KOPT-K1 (cell line): ENCODE results near the gene ANKMY1.

Source experiments
- H3K27ac ChIP-seq: fragments of 200-600 bp; sonication (generic); 2 replicates; pipeline ENCODE4 v1.5.1; 2016; ENCODE audit warnings: antibody characterized with exemption, mild to moderate bottlenecking, low read depth, low read length; ENCODE audit not compliant: poor library complexity, severe bottlenecking
- H3K36me3 ChIP-seq: fragments of 200-600 bp; sonication (generic); 2 replicates; pipeline ENCODE4 v1.5.1; 2017; ENCODE audit warnings: antibody characterized with exemption, mild to moderate bottlenecking, low read length, moderate library complexity; ENCODE audit not compliant: insufficient read depth
- H3K9me3 ChIP-seq: fragments of 200-600 bp; sonication (generic); 2 replicates; pipeline ENCODE4 v1.5.1; 2017; ENCODE audit warnings: antibody characterized with exemption, low read length, mild to moderate bottlenecking; ENCODE audit not compliant: insufficient read depth, poor library complexity, severe bottlenecking

The ANKMY1 gene

DNA sequence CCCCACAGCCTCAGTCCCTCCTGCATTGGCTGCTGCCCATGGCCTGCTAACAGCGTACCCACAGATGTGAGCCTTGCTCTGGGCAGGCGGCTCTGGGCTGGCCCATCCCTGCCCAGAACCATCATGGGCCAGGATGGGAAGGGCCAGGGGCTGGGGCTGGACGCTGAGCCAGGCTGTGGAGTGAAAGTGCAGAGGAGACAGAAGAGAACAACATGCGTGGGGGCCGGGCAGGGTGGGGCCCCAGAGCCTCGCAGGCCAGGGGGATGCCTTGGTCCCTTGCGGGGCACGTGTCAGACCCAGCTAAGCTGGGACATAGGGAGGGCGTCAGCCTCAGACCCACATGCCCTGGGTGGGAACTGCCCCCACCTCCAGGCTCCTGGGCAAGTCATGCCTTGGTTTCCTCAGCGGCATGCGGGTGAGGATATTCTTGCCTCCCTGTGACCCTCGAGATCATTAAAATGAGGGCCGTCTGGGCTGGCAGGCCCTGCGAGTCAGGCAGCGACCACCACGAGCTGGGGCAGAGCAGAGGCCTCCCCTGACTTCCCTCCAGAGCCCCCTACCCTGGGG lies 95.0 kb downstream of the ANKMY1 start:
- H3K27ac ChIP-seq, result no peak overlapping the region
- H3K36me3 ChIP-seq, result no peaks in the 10 kb centered on the region
- H3K9me3 ChIP-seq, result no peaks in the 10 kb centered on the region

DNA sequence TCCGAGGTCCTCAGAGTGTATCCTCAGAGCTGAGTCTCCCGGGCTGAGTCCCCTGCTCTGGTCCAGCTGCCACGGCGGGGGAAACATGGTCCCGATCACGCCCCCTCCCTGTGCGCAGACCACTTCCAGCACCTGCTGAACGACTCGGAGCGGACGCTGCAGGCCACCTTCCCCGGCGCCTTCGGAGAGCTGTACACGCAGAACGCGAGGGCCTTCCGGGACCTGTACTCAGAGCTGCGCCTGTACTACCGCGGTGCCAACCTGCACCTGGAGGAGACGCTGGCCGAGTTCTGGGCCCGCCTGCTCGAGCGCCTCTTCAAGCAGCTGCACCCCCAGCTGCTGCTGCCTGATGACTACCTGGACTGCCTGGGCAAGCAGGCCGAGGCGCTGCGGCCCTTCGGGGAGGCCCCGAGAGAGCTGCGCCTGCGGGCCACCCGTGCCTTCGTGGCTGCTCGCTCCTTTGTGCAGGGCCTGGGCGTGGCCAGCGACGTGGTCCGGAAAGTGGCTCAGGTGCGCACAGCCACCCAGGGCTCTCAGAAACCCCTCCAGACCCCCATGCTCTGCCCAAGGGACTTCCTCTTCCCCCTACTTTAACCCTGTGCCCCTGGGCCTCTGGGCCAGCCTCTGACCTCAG lies 95.6 kb downstream of the ANKMY1 start:
- no peaks in the 10 kb centered on the region for H3K9me3 ChIP-seq
- H3K36me3 ChIP-seq, result no peaks in the 10 kb centered on the region
- H3K27ac ChIP-seq, result no peak overlapping the region

DNA sequence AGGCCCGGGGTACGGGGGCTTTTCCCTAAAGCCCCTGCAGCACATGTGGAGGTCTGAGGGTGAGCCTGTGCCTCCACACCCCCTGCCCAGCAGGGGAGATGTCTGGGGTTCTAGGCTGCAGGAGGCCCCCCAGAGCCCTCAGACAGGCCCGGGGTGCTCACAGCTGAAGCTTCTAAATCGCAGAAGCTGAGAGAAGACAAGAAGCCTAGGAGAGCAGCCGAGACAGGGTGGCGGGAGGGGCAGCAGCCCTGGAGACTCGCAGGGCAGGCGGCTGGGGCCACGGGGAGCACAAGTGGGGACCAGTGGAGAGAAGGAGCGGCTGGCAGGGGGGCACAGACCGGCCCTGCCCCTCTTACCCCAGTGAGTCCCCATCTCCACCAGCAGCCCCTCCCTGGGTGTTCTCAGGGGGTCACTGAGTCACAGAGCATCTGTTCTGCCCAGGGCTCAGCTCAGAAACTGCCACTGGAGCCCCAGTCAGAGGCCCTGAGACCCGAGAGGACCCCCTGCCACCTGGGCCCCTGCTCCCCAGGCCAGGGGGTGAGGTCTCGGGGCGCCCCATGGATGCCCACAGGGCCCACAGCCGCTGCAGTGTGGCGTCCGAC lies 96.2 kb downstream of the ANKMY1 start:
- no peak overlapping the region for H3K27ac ChIP-seq
- H3K9me3 ChIP-seq, result no peaks in the 10 kb centered on the region
- no peaks in the 10 kb centered on the region for H3K36me3 ChIP-seq

DNA sequence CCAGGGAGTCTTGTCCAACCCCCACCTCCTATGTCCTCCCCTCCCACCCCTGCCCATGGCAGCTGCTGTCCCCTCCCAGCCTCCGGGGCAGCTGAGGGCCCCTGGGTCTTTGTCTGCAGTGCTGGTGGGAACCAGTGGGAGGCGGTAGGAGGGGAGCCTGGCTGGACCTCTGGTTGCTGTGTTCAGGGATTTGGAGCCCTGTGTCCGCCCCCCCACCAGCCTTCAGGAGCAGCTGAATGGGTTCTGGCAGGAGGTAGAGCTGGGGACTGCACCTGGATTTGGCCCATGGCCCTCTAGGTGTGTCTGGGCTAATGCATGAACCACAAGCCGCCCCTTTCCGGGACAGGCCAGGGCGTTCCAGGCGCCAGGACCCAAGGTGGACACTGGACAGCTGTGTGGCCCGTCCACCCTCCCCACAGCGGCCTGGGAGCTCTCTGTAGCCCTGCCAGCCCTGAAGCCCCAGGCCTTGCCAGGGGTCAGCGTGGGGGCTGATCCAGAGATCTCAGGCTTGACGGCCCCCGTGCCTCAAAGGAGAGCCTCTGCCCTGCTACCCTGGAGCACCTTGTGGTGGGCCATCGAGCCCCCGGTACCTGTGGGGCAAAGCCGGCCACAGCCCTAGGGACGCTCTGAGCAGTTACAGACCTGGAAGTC lies 96.9 kb downstream of the ANKMY1 start:
- Histone ChIP-seq H3K36me3 (no peaks in the 10 kb centered on the region), H3K27ac (no peak overlapping the region), H3K9me3 (no peaks in the 10 kb centered on the region)

DNA sequence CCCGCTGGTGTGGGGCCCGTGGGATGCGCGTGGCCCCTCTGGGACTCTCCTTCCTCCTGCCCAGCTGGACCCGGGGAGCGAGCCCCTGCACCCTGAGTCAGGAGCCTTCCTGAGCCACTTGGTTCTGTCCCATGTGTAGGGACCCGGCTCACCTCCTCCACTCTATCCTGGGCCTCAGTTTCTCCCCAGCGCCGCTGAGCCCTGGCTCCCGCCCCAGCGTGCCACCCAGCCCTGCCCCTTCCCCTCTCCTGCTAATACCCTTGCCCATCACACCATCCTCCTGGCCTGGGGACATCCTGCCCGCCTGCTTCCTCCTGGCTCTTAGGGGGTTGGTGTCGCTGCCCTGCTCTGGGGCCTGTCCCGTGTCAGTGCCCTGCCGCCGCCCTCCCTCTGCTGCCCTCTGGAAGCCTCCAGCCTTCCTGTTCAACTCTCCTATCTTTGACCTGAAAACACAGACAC lies 97.5 kb downstream of the ANKMY1 start:
- H3K27ac ChIP-seq, result no peak overlapping the region
- H3K36me3 ChIP-seq, result no peaks in the 10 kb centered on the region
- H3K9me3 ChIP-seq, result no peaks in the 10 kb centered on the region

DNA sequence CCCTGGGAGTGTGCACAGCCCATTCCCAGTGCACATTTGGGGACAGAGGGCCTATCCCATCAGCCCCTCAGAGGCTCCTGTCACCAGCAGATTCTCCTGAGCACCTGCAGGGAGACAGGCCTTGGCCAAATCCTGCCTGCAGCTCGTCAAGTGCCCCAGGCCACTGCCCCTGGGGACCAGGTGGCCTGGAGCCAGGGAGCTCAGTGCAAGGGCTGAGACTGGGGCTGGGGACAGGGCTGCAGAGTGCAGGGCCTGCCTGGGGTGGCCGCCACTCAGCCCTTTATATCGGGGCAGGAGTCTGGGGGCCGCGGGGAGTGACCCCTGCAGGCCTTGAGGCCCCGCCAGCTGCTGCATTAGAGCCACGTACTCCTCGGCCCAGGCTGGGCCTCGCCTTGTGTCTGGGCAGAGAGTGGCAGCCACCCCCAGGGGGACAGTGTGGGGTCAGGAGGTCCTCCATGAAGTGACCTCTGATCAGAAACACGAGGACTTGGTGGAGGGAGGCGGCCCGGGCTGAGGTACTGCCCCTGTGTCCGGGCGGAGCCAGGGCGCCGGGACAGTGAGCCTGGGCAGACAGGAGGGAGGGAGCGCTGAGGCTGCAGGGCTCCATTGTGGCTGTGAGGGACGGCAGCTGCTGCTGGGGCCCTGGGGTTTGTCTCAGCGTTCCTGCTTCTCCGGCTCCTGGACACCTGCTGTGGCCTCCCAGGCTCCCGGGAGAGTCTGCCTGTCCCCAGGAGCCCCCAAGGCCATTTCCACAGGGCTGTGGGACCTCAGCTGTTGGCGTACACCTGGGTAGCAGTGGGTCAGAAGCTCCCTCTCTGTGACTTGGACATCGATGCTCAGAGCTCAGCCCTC lies 98.2 kb downstream of the ANKMY1 start:
- no peaks in the 10 kb centered on the region for H3K9me3 ChIP-seq
- H3K27ac ChIP-seq, result no peak overlapping the region
- no peaks in the 10 kb centered on the region for H3K36me3 ChIP-seq

DNA sequence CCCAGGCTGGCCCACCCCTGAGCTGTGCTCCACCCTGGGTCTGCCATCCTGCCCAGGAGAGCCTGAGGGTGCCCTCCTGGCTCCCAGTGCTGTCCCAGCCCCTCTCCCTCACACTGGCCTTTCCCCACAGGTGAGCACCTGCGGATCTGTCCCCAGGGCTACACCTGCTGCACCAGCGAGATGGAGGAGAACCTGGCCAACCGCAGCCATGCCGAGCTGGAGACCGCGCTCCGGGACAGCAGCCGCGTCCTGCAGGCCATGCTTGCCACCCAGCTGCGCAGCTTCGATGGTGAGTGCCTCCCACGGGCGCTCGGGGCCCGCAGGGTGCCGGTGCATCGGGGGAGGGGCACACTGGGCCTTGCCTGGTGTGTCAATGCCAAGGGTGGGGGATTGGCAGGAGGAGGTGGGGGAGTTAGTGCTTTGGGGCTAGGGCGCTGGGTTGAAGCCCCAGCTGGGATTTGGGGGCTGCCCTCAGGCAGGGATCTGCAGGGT lies 98.8 kb downstream of the ANKMY1 start:
- H3K27ac ChIP-seq, result no peak overlapping the region
- no peaks in the 10 kb centered on the region for H3K9me3 ChIP-seq
- H3K36me3 ChIP-seq, result no peaks in the 10 kb centered on the region

DNA sequence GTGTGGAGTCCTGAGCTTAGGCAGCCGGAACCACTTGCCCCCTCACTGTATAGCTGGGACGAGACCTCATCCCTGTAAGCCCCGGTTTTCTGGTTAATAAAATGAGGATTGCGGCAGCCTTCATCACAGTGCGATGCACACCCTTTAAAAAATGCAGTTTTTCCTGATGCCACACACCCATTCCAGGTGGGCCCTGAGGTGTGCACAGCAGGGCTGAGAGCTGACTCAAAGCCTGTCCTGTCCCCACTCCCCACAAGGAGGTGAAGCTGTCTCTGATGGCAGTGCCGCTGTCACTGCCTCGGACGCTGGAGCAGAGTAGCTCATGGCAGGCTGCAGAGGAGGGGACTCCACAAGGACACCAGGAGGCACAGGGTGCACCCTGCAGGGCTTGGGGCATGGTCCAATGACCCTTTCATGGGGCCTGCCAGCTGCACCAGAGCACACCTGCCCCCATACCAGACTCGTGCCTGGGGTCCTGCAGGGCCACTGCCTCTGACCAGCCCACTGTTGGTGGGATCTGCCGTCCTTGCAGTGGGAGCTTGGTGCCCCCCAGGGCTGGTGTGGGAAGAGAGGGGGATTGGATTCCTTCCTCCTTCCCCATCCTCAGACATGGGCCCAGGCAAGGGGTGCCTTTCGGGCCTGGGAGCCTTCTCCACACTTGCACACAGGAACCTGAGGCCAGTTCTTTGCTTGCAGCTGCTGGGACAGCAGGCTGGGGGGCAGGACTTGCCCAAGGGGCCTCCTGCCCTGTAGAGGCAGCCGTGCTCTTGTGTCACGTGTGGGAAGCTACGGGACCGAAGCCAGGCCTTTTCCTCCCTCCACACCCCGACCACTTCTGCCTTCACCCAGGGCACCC lies 99.5 kb downstream of the ANKMY1 start:
- Histone ChIP-seq H3K36me3 (no peaks in the 10 kb centered on the region), H3K27ac (no peak overlapping the region), H3K9me3 (no peaks in the 10 kb centered on the region)

DNA sequence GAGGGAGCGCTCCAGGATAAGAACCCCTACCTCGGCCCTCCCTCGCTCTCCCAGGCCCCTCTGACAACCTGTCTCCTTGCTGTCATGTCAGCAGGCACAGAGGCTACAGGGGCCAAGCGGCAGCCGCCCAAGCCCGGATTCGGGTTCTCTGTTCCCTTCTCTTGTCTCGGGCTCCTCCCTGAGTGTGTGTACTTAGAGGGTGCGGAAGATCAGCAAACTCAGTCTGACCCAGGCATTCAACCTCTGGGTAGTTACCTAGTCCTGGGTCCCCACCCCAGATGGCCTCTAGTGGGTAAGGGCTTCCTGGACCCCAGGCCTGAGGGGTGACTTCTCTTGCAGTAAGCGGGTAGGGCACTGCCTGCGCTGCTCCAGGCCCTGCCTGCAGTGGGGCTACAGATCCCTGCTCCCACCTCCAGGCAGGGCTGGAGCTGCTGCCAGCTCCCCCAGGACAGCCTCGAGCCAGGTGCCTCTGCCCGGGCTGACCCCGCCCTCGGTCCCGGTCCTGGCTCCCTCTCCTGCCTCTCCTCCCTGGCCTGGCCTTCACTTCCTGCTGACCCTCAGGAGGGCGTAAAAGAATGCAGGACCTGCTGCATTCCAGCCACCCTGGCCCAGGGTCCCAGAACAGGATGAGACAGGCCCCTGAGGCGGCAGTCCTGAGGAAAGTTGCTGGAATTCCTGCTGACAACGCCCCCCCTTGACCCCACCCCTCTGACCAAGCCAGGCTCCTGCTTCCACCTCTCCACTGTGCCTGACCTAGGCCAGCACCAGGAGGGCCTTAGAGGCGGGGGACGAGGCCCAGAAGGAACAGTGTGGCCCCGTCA lies 100.4 kb downstream of the ANKMY1 start:
- Histone ChIP-seq H3K9me3 (no peaks in the 10 kb centered on the region), H3K36me3 (no peaks in the 10 kb centered on the region), H3K27ac (no peak overlapping the region)

DNA sequence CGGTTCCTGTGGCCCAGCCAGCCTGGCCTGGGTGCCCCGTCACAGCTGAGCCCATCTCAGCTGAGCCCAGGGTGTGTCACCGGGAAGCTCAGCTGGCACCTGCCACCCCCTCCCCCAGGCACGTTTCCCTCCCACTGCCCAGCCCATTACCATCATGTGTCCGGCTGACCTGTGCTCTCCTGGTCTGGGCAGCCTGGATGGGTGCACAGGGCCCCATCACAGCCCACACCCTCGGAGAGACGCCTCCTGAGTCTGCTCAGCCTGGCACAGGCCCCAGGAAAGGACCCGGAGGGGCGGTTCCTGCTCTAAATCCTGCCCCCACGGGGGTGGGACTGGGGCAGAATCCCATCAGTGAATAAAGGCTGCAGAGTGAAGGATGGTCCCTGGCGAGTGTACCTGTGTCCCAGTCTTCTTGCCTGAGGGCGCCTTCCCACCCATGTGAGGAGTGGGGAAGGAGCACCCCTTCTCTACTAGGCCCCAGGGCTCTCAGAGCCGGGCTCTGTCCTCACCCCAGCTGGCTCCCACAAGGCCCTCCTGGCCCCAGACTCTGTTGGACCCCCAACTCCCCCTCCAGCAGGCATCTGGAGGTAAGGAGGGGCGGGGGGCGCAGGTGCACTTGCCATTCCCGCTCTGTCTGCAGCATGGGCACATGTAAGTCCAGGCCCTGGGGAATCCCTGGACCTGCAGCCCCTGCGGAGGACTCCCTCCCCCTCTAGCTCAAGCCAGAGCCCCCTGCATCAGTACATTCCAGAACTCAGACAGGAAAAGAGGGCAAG lies 101.2 kb downstream of the ANKMY1 start:
- no peak overlapping the region for H3K27ac ChIP-seq

DNA sequence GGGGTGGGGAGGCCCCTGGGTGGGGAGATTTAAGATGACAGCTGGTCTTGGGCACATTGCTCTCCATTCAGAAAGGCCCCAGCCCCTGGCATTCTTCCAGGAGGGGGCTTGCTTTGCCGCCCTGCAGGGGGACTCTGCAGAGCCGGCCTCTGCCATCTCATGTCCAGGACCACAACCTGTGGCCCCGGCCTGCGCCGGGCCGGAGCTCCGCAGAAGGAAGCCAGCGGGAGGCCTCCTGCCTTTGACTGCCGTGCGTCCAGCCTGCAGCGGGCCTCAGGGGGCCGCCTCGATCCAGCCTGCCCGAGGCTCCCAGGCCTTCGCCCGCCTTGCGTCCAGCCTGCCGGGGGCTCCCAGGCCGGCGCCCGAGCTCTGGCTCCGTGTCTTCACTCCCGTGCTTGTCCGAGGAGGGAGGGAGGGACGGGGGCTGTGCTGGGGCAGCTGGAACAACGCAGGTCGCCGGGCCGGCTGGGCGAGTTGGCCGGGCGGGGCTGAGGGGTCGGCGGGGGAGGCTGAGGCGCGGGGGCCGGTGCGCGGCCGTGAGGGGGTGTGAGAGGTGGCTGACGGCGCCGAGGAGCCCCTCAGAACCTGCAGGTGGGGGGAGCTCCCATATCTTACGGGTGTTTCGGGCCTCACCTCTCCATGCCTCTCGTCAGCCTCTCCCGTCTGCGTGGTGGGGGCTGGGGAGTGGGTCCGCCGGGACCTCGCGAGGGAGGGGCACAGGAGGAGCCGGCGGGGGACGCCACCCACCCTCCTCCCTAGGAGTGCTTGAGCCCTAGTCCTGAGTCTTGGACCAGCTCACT lies 101.9 kb downstream of the ANKMY1 start:
- no peak overlapping the region for H3K27ac ChIP-seq
- H3K36me3 ChIP-seq, result no peaks in the 10 kb centered on the region
- H3K9me3 ChIP-seq, result no peaks in the 10 kb centered on the region

More for the DNA sequence above, 101.2 kb downstream of the ANKMY1 start:
- Histone ChIP-seq H3K36me3 (no peaks in the 10 kb centered on the region), H3K9me3 (no peaks in the 10 kb centered on the region)

DNA sequence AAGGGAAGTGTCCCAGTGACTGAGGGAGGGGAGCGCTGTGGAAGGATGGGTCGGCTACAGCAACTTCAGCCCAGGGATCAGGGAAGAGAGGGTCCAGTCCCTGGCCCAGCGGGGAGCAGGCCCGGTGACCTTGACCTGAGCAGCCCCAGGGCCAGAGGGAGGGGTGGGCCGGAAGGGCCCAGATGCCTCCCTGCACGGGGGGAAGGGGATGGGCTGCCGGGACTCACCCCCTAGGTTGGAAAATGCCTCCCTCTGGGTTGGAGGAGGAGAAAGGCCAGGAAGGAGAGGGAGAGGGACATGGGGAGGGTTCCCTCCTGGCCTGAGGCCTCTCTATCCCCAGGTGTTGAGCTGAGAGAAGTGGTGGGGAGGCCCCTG lies 102.5 kb downstream of the ANKMY1 start:
- Histone ChIP-seq H3K27ac (no peak overlapping the region), H3K36me3 (no peaks in the 10 kb centered on the region), H3K9me3 (no peaks in the 10 kb centered on the region)
